Measurements from ENCODE around the gene TEX11. TPM values are rescaled to one million over a fixed set of nuclear protein-coding genes. Genes with fewer than 3 reads are reported as not detected.
"Not testable (repeated sequence)": the region's sequence is repeated elsewhere in the genome, so short reads cannot be mapped to it uniquely, and the experiment has no call there.

TEX11 gene
- total RNA-seq, 2 experiments from 2014 or later = not detected

- ChIA-PET CTCF (no interaction called here), POLR2A (no interaction called here)
Observed at GRCh38 chrX:70621743-70622142, 286.8 kb downstream of the TEX11 start.

- CTCF ChIA-PET = no interaction called here
- POLR2A ChIA-PET = no interaction called here
Observed at GRCh38 chrX:70618467-70618866, 290.0 kb downstream of the TEX11 start.

- ChIA-PET CTCF (no interaction called here), POLR2A (no interaction called here)
Observed at GRCh38 chrX:70613295-70613694, 295.2 kb downstream of the TEX11 start.

- ChIA-PET POLR2A (no interaction called here), CTCF (no interaction called here)
Observed at GRCh38 chrX:70605352-70605751, 303.2 kb downstream of the TEX11 start.

GRCh38 chrX:70592091-70592490, 316.4 kb downstream of the TEX11 start:
- CTCF ChIA-PET = no interaction called here
- POLR2A ChIA-PET = no interaction called here

- CTCF ChIA-PET, POLR2A ChIA-PET: not testable (repeated sequence)
Observed at GRCh38 chrX:70587158-70587557, 321.4 kb downstream of the TEX11 start.

GRCh38 chrX:70577442-70577841, 331.1 kb downstream of the TEX11 start:
- CTCF ChIA-PET = no interaction called here
- POLR2A ChIA-PET = no interaction called here

GRCh38 chrX:70569922-70570576, 338.5 kb downstream of the TEX11 start:
- POLR2A ChIA-PET, CTCF ChIA-PET: not testable (repeated sequence)

GRCh38 chrX:70554948-70555347, 353.6 kb downstream of the TEX11 start:
- POLR2A ChIA-PET = no interaction called here
- CTCF ChIA-PET = interaction anchor here (1.3 kb wide), 1 partner anchor 120 kb away, joined by 4 read pairs; no protein-coding TSS in a partner anchor

GRCh38 chrX:70554523-70554922, 354.0 kb downstream of the TEX11 start:
- ChIA-PET POLR2A (no interaction called here), CTCF (interaction anchor here (1.3 kb wide), 1 partner anchor 119 kb away, joined by 4 read pairs; no protein-coding TSS in a partner anchor)

GRCh38 chrX:70554081-70554480, 354.4 kb downstream of the TEX11 start:
- POLR2A ChIA-PET = no interaction called here

GRCh38 chrX:70553516-70553915, 355.0 kb downstream of the TEX11 start:
- ChIA-PET POLR2A (no interaction called here), CTCF (interaction anchor here (0.6 to 1.3 kb wide), 2 partner anchors 43 to 118 kb away, joined by 3 to 4 read pairs; no protein-coding TSS in a partner anchor)

More at GRCh38 chrX:70554081-70554480, 354.4 kb downstream of the TEX11 start:
- CTCF ChIA-PET = interaction anchor here (0.6 to 1.3 kb wide), 2 partner anchors 44 to 119 kb away, joined by 3 to 4 read pairs; no protein-coding TSS in a partner anchor

GRCh38 chrX:70552130-70552704, 356.3 kb downstream of the TEX11 start:
- POLR2A ChIA-PET = no interaction called here
- CTCF ChIA-PET = no interaction called here

- ChIA-PET POLR2A (no interaction called here), CTCF (no interaction called here)
Observed at GRCh38 chrX:70549429-70549828, 359.1 kb downstream of the TEX11 start.

- ChIA-PET CTCF (no interaction called here), POLR2A (no interaction called here)
Observed at GRCh38 chrX:70535198-70535597, 373.3 kb downstream of the TEX11 start.

GRCh38 chrX:70527610-70528345, 380.7 kb downstream of the TEX11 start:
- ChIA-PET CTCF (no interaction called here), POLR2A (no interaction called here)

GRCh38 chrX:70527053-70527452, 381.5 kb downstream of the TEX11 start:
- CTCF ChIA-PET = no interaction called here
- POLR2A ChIA-PET = no interaction called here

GRCh38 chrX:70525733-70526132, 382.8 kb downstream of the TEX11 start:
- CTCF ChIA-PET = no interaction called here

GRCh38 chrX:70515692-70516091, 392.8 kb downstream of the TEX11 start:
- CTCF ChIA-PET = not testable (repeated sequence)

More at GRCh38 chrX:70525733-70526132, 382.8 kb downstream of the TEX11 start:
- POLR2A ChIA-PET = no interaction called here

GRCh38 chrX:70515270-70515669, 393.2 kb downstream of the TEX11 start:
- CTCF ChIA-PET, POLR2A ChIA-PET: not testable (repeated sequence)

More at GRCh38 chrX:70515692-70516091, 392.8 kb downstream of the TEX11 start:
- POLR2A ChIA-PET = not testable (repeated sequence)

- ChIA-PET POLR2A (no interaction called here), CTCF (interaction anchor here (0.5 kb wide), 1 partner anchor 15 kb away, joined by 4 read pairs; no protein-coding TSS in a partner anchor)
Observed at GRCh38 chrX:70509078-70509477, 399.4 kb downstream of the TEX11 start.
